Activated naive CD4-positive, alpha-beta T cell (primary cell): ENCODE measurements around the gene FLT1.

ENCODE experiments used
- DNase-seq, 4 experiments: peaks; one replicate each; lab custom pipeline; 2025; lab: John Stamatoyannopoulos, UW

Gene FLT1

GRCh38 chr13:28340272-28340793 lies 154.6 kb downstream of the FLT1 start:
- no peak for DNase-seq

- no peak for DNase-seq
Measured at GRCh38 chr13:28339419-28339818, 155.5 kb downstream of the FLT1 start.

- DNase-seq = no peak
Measured at GRCh38 chr13:28338742-28339141, 156.2 kb downstream of the FLT1 start.

- DNase-seq = no peak
Measured at GRCh38 chr13:28338006-28338574, 156.8 kb downstream of the FLT1 start.

GRCh38 chr13:28337166-28338005 lies 157.5 kb downstream of the FLT1 start:
- no peak for DNase-seq

- no peak for DNase-seq
Measured at GRCh38 chr13:28336193-28336657, 158.7 kb downstream of the FLT1 start.

- no peak for DNase-seq
Measured at GRCh38 chr13:28333204-28333881, 161.6 kb downstream of the FLT1 start.

GRCh38 chr13:28329395-28330158 lies 165.4 kb downstream of the FLT1 start:
- DNase-seq = no peak

- DNase-seq = no peak
Measured at GRCh38 chr13:28328271-28328607, 166.7 kb downstream of the FLT1 start.

- no peak for DNase-seq
Measured at GRCh38 chr13:28327373-28328270, 167.3 kb downstream of the FLT1 start.

- DNase-seq = no peak
Measured at GRCh38 chr13:28326056-28326455, 168.9 kb downstream of the FLT1 start.

GRCh38 chr13:28325022-28325421 lies 169.9 kb downstream of the FLT1 start:
- no peak for DNase-seq

GRCh38 chr13:28324181-28324789 lies 170.6 kb downstream of the FLT1 start:
- peak in 2 of 4 experiments; percentile 0 to 14 for DNase-seq

- DNase-seq = no peak
Measured at GRCh38 chr13:28322256-28322905, 172.5 kb downstream of the FLT1 start.

GRCh38 chr13:28321756-28322155 lies 173.2 kb downstream of the FLT1 start:
- DNase-seq = no peak

- no peak for DNase-seq
Measured at GRCh38 chr13:28320884-28321574, 173.9 kb downstream of the FLT1 start.

GRCh38 chr13:28320209-28320608 lies 174.7 kb downstream of the FLT1 start:
- DNase-seq = no peak

- no peak for DNase-seq
Measured at GRCh38 chr13:28319528-28319927, 175.4 kb downstream of the FLT1 start.

- no peak for DNase-seq
Measured at GRCh38 chr13:28318496-28318895, 176.4 kb downstream of the FLT1 start.
